Keratinocyte (primary cell): ENCODE results near the gene ABO. TPM values are rescaled to one million over a fixed set of nuclear protein-coding genes. Genes with fewer than 3 reads are reported as not detected.

Experiments used
- DNase-seq: peaks from one replicate; pipeline ENCODE4 v3.0.0-alpha.2; 2011; ENCODE audit warnings: low read depth, missing footprints, low spot score
- FAIRE-seq: peaks from 2 replicates; lab custom pipeline; 2011; peaks lifted over from hg19 to GRCh38; lab: Jason Lieb, UNC
- H2AFZ ChIP-seq: 2 replicates; pipeline ENCODE4 v1.6.0; 2012; ENCODE audit warnings: low read length, control low read depth, inconsistent platforms; ENCODE audit not compliant: control insufficient read depth
- H3K27ac ChIP-seq: 2 replicates; pipeline ENCODE4 v1.5.1; 2011; ENCODE audit warnings: low read length; ENCODE audit not compliant: control insufficient read depth, insufficient read depth
- H3K27me3 ChIP-seq: 3 replicates; pipeline ENCODE4 v1.6.0; 2011; ENCODE audit warnings: low read length; ENCODE audit not compliant: control insufficient read depth, insufficient read depth; ENCODE audit errors: extremely low read depth
- H3K36me3 ChIP-seq, 2 experiments: 2 replicates in 1 of 2; 3 replicates in 1 of 2; pipeline ENCODE4 v1.5.1; 2011; ENCODE audit warnings: low read length in 2 of 2, mild to moderate bottlenecking in 1 of 2; ENCODE audit not compliant: control insufficient read depth in 2 of 2, insufficient read depth in 2 of 2; ENCODE audit errors: extremely low read depth in 1 of 2
- H3K4me1 ChIP-seq: 3 replicates; pipeline ENCODE4 v1.5.1; 2011; ENCODE audit warnings: low read length; ENCODE audit not compliant: control insufficient read depth, insufficient read depth; ENCODE audit errors: extremely low read depth
- H3K4me2 ChIP-seq: 3 replicates; pipeline ENCODE4 v1.6.0; 2011; ENCODE audit warnings: low read depth, low read length; ENCODE audit not compliant: control insufficient read depth, insufficient read depth; ENCODE audit errors: extremely low read depth
- H3K4me3 ChIP-seq, 3 experiments: fragments of 200-600 bp in 1 of 3; sonication (generic) in 1 of 3; 2 replicates in 2 of 3; 3 replicates in 1 of 3; pipeline ENCODE4 v1.5.1; 2011 to 2016; ENCODE audit warnings: low read length in 3 of 3, mild to moderate bottlenecking in 3 of 3, control low read depth in 2 of 3, inconsistent platforms in 1 of 3, low read depth in 1 of 3, mixed read lengths in 1 of 3, mixed run types in 1 of 3, moderate library complexity in 1 of 3; ENCODE audit not compliant: control insufficient read depth in 2 of 3, insufficient read depth in 2 of 3; ENCODE audit errors: extremely low read depth in 1 of 3
- H3K79me2 ChIP-seq: 2 replicates; pipeline ENCODE4 v1.6.0; 2012; ENCODE audit warnings: low read length; ENCODE audit not compliant: control insufficient read depth, insufficient read depth
- H3K9ac ChIP-seq: 3 replicates; pipeline ENCODE4 v1.6.0; 2011; ENCODE audit warnings: low read length; ENCODE audit not compliant: control insufficient read depth, insufficient read depth; ENCODE audit errors: extremely low read depth
- H3K9me1 ChIP-seq: 3 replicates; pipeline ENCODE4 v1.6.0; 2011; ENCODE audit warnings: low read length; ENCODE audit not compliant: control insufficient read depth, insufficient read depth; ENCODE audit errors: extremely low read depth
- H3K9me3 ChIP-seq: 2 replicates; pipeline ENCODE4 v1.5.1; 2012; ENCODE audit warnings: low read depth, low read length; ENCODE audit not compliant: control insufficient read depth
- H4K20me1 ChIP-seq: 3 replicates; pipeline ENCODE4 v1.6.0; 2011; ENCODE audit warnings: low read length; ENCODE audit not compliant: control insufficient read depth, insufficient read depth; ENCODE audit errors: extremely low read depth
- EZH2 ChIP-seq: IDR thresholded peaks from one replicate; pipeline ENCODE4 v1.6.1; 2012; ENCODE audit warnings: inconsistent platforms, mild to moderate bottlenecking, low read length, moderate library complexity
- dilution Hi-C: fragments of 300-500 bp; cut with MboI; formaldehyde crosslinking; loops from one replicate; pipeline ENCODE4 v1.7.0; 2020; ENCODE audit warnings: low sequenced_read_pairs; ENCODE audit not compliant: extremely low pct_ligation_motif_present
- polyA plus RNA-seq, 5 experiments: library from polyadenylated mRNA; depleted of rRNA in 3 of 5; stranded (reverse) in 3 of 5; stranded (forward) in 1 of 5; unstranded in 1 of 5; fragments of >200 nt; gene quantifications; 1 replicate in 1 of 5; 2 replicates in 3 of 5; 3 replicates in 1 of 5; pipeline versions ENCODE4 v1.2.1 to v1.2.3, GENCODE V29; 2011 to 2012; ENCODE audit warnings: missing spikeins in 2 of 5, low read depth in 1 of 5, low replicate concordance in 1 of 5
- TF ChIP-seq, protein P1 (sequence below), 3 experiments: IDR thresholded peaks in 1 of 3; conservative IDR thresholded peaks in 1 of 3; optimal IDR thresholded peaks in 1 of 3; 2 replicates in 2 of 3; 3 replicates in 1 of 3; pipeline versions ENCODE3 to v1.5.1; 2011; ENCODE audit warnings: low read length in 3 of 3, mild to moderate bottlenecking in 3 of 3, moderate library complexity in 2 of 3, control low read depth in 1 of 3, inconsistent platforms in 1 of 3; ENCODE audit not compliant: insufficient read depth in 2 of 3; ENCODE audit errors: extremely low read depth in 1 of 3

The ABO gene
- polyA plus RNA-seq, 1 donor (not counting 4 experiments of a cell fraction or from before 2014, with no cell fraction given), result not detected

DNA sequence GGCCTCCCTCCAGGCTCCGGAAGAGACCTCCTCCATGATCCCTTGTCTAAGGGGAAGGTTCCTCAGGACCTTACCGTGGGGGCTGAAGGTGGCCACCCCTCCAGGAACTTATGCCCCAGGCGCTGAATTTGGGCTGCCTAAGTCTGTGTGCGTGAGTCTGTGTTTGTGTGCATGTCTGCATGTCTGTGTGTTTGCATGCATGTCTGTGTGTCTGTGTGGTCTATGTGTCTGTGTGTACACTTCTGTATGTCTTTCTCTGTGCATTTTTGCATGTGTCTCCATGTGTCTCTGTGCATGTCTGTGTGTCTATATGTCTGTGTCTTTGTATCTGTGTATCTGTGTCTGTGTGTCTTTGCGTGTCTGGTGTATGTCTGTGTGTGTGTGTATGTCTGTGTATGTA, 20.5 kb downstream of the ABO start:
- Histone ChIP-seq H3K9me1 (no peaks in the 10 kb centered on the region), H3K27me3 (peaks cover 4% of the 10 kb centered on the region), H3K9me3 (no peaks in the 10 kb centered on the region), H2AFZ (no peak overlapping the region), H3K9ac (no peak overlapping the region), H3K4me1 (peaks cover 7% of the 10 kb centered on the region), H3K4me3 (no peak overlapping the region), H3K4me2 (no peak overlapping the region), H4K20me1 (no peaks in the 10 kb centered on the region), H3K27ac (no peak overlapping the region), H3K79me2 (no peaks in the 10 kb centered on the region), H3K36me3 (no peaks in the 10 kb centered on the region)
- DNase-seq (no peak), FAIRE-seq (no peak)
- TF ChIP-seq, protein P1, sequence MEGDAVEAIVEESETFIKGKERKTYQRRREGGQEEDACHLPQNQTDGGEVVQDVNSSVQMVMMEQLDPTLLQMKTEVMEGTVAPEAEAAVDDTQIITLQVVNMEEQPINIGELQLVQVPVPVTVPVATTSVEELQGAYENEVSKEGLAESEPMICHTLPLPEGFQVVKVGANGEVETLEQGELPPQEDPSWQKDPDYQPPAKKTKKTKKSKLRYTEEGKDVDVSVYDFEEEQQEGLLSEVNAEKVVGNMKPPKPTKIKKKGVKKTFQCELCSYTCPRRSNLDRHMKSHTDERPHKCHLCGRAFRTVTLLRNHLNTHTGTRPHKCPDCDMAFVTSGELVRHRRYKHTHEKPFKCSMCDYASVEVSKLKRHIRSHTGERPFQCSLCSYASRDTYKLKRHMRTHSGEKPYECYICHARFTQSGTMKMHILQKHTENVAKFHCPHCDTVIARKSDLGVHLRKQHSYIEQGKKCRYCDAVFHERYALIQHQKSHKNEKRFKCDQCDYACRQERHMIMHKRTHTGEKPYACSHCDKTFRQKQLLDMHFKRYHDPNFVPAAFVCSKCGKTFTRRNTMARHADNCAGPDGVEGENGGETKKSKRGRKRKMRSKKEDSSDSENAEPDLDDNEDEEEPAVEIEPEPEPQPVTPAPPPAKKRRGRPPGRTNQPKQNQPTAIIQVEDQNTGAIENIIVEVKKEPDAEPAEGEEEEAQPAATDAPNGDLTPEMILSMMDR (optimal IDR thresholded peaks at IDR 0.05 in 1 of 3, IDR thresholded peaks at IDR 0.05 in 1 of 3, conservative IDR thresholded peaks at IDR 0.05 in 1 of 3; ENCODE audit: extremely low read depth in 1 of 3, insufficient read depth in 2 of 3, low read length in 3 of 3), result no peak
- no peak for TF ChIP-seq EZH2
- dilution Hi-C loops, result no loop called here

DNA sequence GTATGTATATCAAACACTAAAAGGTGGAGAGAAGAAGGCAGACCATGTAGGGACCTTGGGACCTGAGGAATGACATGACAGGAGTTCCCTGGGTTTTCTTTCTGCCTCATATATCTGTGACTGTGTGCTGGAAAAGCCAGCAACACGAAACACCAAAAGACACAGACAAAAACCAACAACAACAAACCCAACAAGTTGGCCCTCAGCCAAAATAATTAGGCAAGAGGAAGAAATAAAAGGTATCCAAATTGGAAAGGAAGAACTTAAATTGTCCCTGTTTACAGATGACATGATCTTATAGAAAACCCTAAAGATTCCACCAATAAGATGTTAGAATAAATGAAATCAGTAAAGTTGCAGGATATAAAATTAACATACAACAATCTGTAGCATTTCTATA, 21.7 kb downstream of the ABO start:
- peaks cover 6% of the 10 kb centered on the region for H3K27me3 ChIP-seq
- TF ChIP-seq, protein P1 (optimal IDR thresholded peaks at IDR 0.05 in 1 of 3, IDR thresholded peaks at IDR 0.05 in 1 of 3, conservative IDR thresholded peaks at IDR 0.05 in 1 of 3; ENCODE audit: extremely low read depth in 1 of 3, insufficient read depth in 2 of 3, low read length in 3 of 3), result no peak
- no peak for TF ChIP-seq EZH2
- peaks cover 7% of the 10 kb centered on the region for H3K4me1 ChIP-seq
- H3K9ac ChIP-seq, result no peak overlapping the region
- H3K36me3 ChIP-seq, result no peaks in the 10 kb centered on the region
- H3K9me1 ChIP-seq, result no peaks in the 10 kb centered on the region
- H3K4me3 ChIP-seq, result no peak overlapping the region
- dilution Hi-C loops, result no loop called here
- no peaks in the 10 kb centered on the region for H4K20me1 ChIP-seq
- H3K9me3 ChIP-seq, result no peaks in the 10 kb centered on the region
- no peak overlapping the region for H3K27ac ChIP-seq
- DNase-seq, result no peak
- no peak overlapping the region for H2AFZ ChIP-seq
- FAIRE-seq, result no peak
- no peak overlapping the region for H3K4me2 ChIP-seq
- no peaks in the 10 kb centered on the region for H3K79me2 ChIP-seq
